Mesendoderm (in vitro differentiated cells): Measurements from ENCODE around the gene GGPS1.

Experiments
- DNase-seq: peaks from one replicate; pipeline ENCODE4 v3.0.0; 2013
- H2AK5ac ChIP-seq: 2 replicates; pipeline ENCODE4 v1.6.1; 2013; ENCODE audit warnings: low read length, inconsistent platforms
- H2BK120ac ChIP-seq: 2 replicates; pipeline ENCODE4 v1.6.1; 2013; ENCODE audit warnings: low read depth, mild to moderate bottlenecking, low read length, moderate library complexity, mixed read lengths
- H2BK15ac ChIP-seq: replicated peaks from 2 replicates; pipeline ENCODE4 v1.6.1; 2013; ENCODE audit warnings: low read depth, mild to moderate bottlenecking, moderate library complexity
- H2BK5ac ChIP-seq: 2 replicates; pipeline ENCODE4 v1.6.1; 2013; ENCODE audit warnings: low read length, inconsistent platforms
- H3K18ac ChIP-seq: 2 replicates; pipeline ENCODE4 v1.6.1; 2013; ENCODE audit warnings: mild to moderate bottlenecking, low read length, mixed read lengths
- H3K23ac ChIP-seq: one replicate; pipeline ENCODE4 v1.6.1; 2013; ENCODE audit warnings: low read length
- H3K27ac ChIP-seq: 2 replicates; pipeline ENCODE4 v1.5.1; 2013; ENCODE audit warnings: low read depth, mild to moderate bottlenecking, inconsistent platforms, low read length, moderate library complexity
- H3K27me3 ChIP-seq: 2 replicates; pipeline ENCODE4 v1.6.1; 2013; ENCODE audit warnings: low read length, control low read depth, mild to moderate bottlenecking, inconsistent platforms; ENCODE audit not compliant: insufficient read depth, poor library complexity
- H3K36me3 ChIP-seq: 2 replicates; pipeline ENCODE4 v1.6.1; 2013; ENCODE audit warnings: low read length, inconsistent platforms; ENCODE audit not compliant: control insufficient read depth, insufficient read depth
- H3K4ac ChIP-seq: one replicate; pipeline ENCODE4 v1.6.1; 2013; ENCODE audit warnings: low read depth, mild to moderate bottlenecking, low read length, moderate library complexity
- H3K4me1 ChIP-seq: 2 replicates; pipeline ENCODE4 v1.6.1; 2013; ENCODE audit warnings: low read depth, low read length, inconsistent platforms; ENCODE audit not compliant: control insufficient read depth
- H3K4me2 ChIP-seq: 2 replicates; pipeline ENCODE4 v1.6.1; 2013; ENCODE audit warnings: low read length
- H3K4me3 ChIP-seq: 2 replicates; pipeline ENCODE4 v1.5.1; 2013; ENCODE audit warnings: mild to moderate bottlenecking, low read length
- H3K56ac ChIP-seq: one replicate; pipeline ENCODE4 v1.6.1; 2013; ENCODE audit warnings: low read length
- H3K79me1 ChIP-seq: 2 replicates; pipeline ENCODE4 v1.6.1; 2013; ENCODE audit warnings: low read length, inconsistent platforms
- H3K79me2 ChIP-seq: 2 replicates; pipeline ENCODE4 v1.6.1; 2013; ENCODE audit warnings: mild to moderate bottlenecking, low read length; ENCODE audit not compliant: control insufficient read depth, insufficient read depth
- H3K9ac ChIP-seq: 2 replicates; pipeline ENCODE4 v1.6.1; 2013; ENCODE audit warnings: low read length, inconsistent platforms
- H4K5ac ChIP-seq: one replicate; pipeline ENCODE4 v1.6.1; 2013; ENCODE audit warnings: low read length
- H4K8ac ChIP-seq: one replicate; pipeline ENCODE4 v1.6.1; 2013; ENCODE audit warnings: low read depth, mild to moderate bottlenecking, control low read depth, low read length, moderate library complexity
- WGBS: extraction: QIAGEN DNeasy Blood & Tissue Kit; methylation state at CpG from one replicate; pipeline ENCODE4 v1.1.7; 2013; ENCODE audit warnings: low lambda C conversion rate, missing lambda C conversion rate; ENCODE audit not compliant: insufficient coverage; ENCODE audit errors: extremely low coverage; 5-methylcytosine and 5-hydroxymethylcytosine counted together

The GGPS1 gene

GRCh38 chr1:235284231-235284769 is 44.1 kb upstream of the GGPS1 start:
- Histone ChIP-seq H3K79me1 (peaks cover 6% of the 10 kb centered on the region), H3K18ac (no peak overlapping the region), H3K4ac (no peak overlapping the region), H2BK15ac (no peak overlapping the region), H3K79me2 (peaks cover 61% of the 10 kb centered on the region), H4K5ac (no peak overlapping the region), H3K4me2 (no peak overlapping the region), H3K56ac (no peak overlapping the region), H3K23ac (no peak overlapping the region), H3K4me3 (no peak overlapping the region), H2AK5ac (no peak overlapping the region), H3K9ac (no peak overlapping the region), H3K4me1 (peaks cover 2% of the 10 kb centered on the region), H3K36me3 (no peaks in the 10 kb centered on the region), H4K8ac (no peak overlapping the region), H2BK5ac (no peak overlapping the region), H2BK120ac (no peak overlapping the region), H3K27me3 (no peaks in the 10 kb centered on the region), H3K27ac (no peak overlapping the region)
- WGBS, result no CpG with 5 or more reads among the region's 6 CpGs
- DNase-seq, result no peak

- H2BK15ac ChIP-seq, result no peak overlapping the region
- H4K5ac ChIP-seq, result no peak overlapping the region
- no peak overlapping the region for H3K23ac ChIP-seq
- H2BK5ac ChIP-seq, result no peak overlapping the region
- no peak overlapping the region for H3K56ac ChIP-seq
- no peak overlapping the region for H3K27ac ChIP-seq
- DNase-seq, result no peak
- H3K27me3 ChIP-seq, result no peaks in the 10 kb centered on the region
- no peak overlapping the region for H2AK5ac ChIP-seq
- no peaks in the 10 kb centered on the region for H3K36me3 ChIP-seq
- WGBS, result no CpG with 5 or more reads among the region's 1 CpG
- H3K79me1 ChIP-seq, result peaks cover 5% of the 10 kb centered on the region
- H2BK120ac ChIP-seq, result no peak overlapping the region
- H4K8ac ChIP-seq, result no peak overlapping the region
- H3K18ac ChIP-seq, result no peak overlapping the region
- H3K9ac ChIP-seq, result no peak overlapping the region
- H3K4me2 ChIP-seq, result no peak overlapping the region
- peaks cover 64% of the 10 kb centered on the region for H3K79me2 ChIP-seq
- no peak overlapping the region for H3K4me3 ChIP-seq
- H3K4ac ChIP-seq, result no peak overlapping the region
- H3K4me1 ChIP-seq, result no peaks in the 10 kb centered on the region
Observed at GRCh38 chr1:235286667-235287066, 41.7 kb upstream of the GGPS1 start.

- no peaks in the 10 kb centered on the region for H3K4me1 ChIP-seq
- no peak overlapping the region for H3K4me3 ChIP-seq
- H3K4me2 ChIP-seq, result no peak overlapping the region
- no peak overlapping the region for H3K18ac ChIP-seq
- no peak overlapping the region for H3K9ac ChIP-seq
- no peaks in the 10 kb centered on the region for H3K27me3 ChIP-seq
- no peak overlapping the region for H3K4ac ChIP-seq
- H4K8ac ChIP-seq, result no peak overlapping the region
- no peak overlapping the region for H4K5ac ChIP-seq
- no peak overlapping the region for H2AK5ac ChIP-seq
- H3K79me1 ChIP-seq, result peaks cover 5% of the 10 kb centered on the region
- no peak overlapping the region for H3K27ac ChIP-seq
- H3K36me3 ChIP-seq, result no peaks in the 10 kb centered on the region
- no peak overlapping the region for H2BK120ac ChIP-seq
- no peak for DNase-seq
- H2BK15ac ChIP-seq, result no peak overlapping the region
- H3K56ac ChIP-seq, result no peak overlapping the region
- no peak overlapping the region for H2BK5ac ChIP-seq
- H3K79me2 ChIP-seq, result peaks cover 65% of the 10 kb centered on the region
- no CpG with 5 or more reads among the region's 4 CpGs for WGBS
- no peak overlapping the region for H3K23ac ChIP-seq
Observed at GRCh38 chr1:235287208-235287882, 41.0 kb upstream of the GGPS1 start.

GRCh38 chr1:235289859-235290739 is 38.3 kb upstream of the GGPS1 start:
- Histone ChIP-seq H4K8ac (no peak overlapping the region), H3K79me2 (peaks cover 60% of the 10 kb centered on the region), H3K79me1 (peaks cover 5% of the 10 kb centered on the region), H3K36me3 (no peaks in the 10 kb centered on the region), H2AK5ac (no peak overlapping the region), H2BK5ac (no peak overlapping the region), H3K4me3 (no peak overlapping the region), H3K23ac (no peak overlapping the region), H3K4ac (no peak overlapping the region), H3K4me2 (no peak overlapping the region), H2BK120ac (no peak overlapping the region), H3K56ac (no peak overlapping the region), H3K4me1 (peaks cover 2% of the 10 kb centered on the region), H3K27me3 (no peaks in the 10 kb centered on the region), H4K5ac (no peak overlapping the region), H3K27ac (no peak overlapping the region), H3K18ac (no peak overlapping the region), H2BK15ac (no peak overlapping the region), H3K9ac (no peak overlapping the region)
- no peak for DNase-seq
- WGBS, result 100% methylated on average over 2 of the region's 12 CpGs

- Histone ChIP-seq H3K79me1 (peaks cover 5% of the 10 kb centered on the region), H3K4ac (no peak overlapping the region), H3K4me2 (no peak overlapping the region), H3K4me3 (no peak overlapping the region), H4K8ac (no peak overlapping the region), H3K27me3 (no peaks in the 10 kb centered on the region), H3K4me1 (peaks cover 2% of the 10 kb centered on the region), H3K79me2 (peaks cover 63% of the 10 kb centered on the region), H3K36me3 (no peaks in the 10 kb centered on the region), H2BK15ac (no peak overlapping the region), H3K23ac (no peak overlapping the region), H2BK120ac (no peak overlapping the region), H2BK5ac (no peak overlapping the region), H2AK5ac (no peak overlapping the region), H3K9ac (no peak overlapping the region), H3K56ac (no peak overlapping the region), H4K5ac (no peak overlapping the region), H3K27ac (no peak overlapping the region), H3K18ac (no peak overlapping the region)
- no CpG with 5 or more reads among the region's 12 CpGs for WGBS
- no peak for DNase-seq
Observed at GRCh38 chr1:235290740-235291502, 37.4 kb upstream of the GGPS1 start.
